Measurements from ENCODE around the gene ABHD3. TPM values are rescaled to one million over a fixed set of nuclear protein-coding genes. Genes with fewer than 3 reads are reported as not detected.
"Not testable (repeated sequence)": the region's sequence is repeated elsewhere in the genome, so short reads cannot be mapped to it uniquely, and the experiment has no call there.

The ABHD3 gene
- polyA plus RNA-seq, 4 donors = 27.4 to 104 (median 40.8) TPM

DNA sequence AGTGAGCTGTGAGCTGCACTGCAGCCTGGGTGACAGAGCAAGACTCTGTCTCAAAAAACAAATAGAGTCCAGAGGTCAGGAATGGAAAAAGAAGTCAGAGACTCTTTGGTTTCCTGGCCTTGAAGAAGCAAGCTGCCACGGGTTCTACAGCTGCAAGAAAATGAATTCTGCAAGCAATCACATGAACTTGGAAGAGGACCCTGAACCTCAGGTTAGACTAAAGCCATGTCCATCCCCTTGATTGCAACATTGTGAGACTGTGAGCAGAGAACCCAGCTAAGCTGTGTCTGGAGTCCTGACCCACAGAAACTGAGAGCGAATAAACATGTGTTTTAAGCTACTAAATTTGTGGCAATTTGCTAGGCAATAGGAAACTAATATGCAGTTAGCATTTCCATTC is 23.1 kb upstream of the ABHD3 start:
- WGBS, 3 donors = 58 to 71% (median 61%) methylated on average over 2 of the region's 2 CpGs
- H3K4me1 ChIP-seq (ENCODE audit: control insufficient read depth in 3 of 3, insufficient read depth in 2 of 3, low read depth in 1 of 3, low read length in 2 of 3) = peaks cover 0 to 10% (median 0%) of the 10 kb centered on the region in 3 donors
- DNase-seq (peak in 1 of 2 donors; percentile 70), FAIRE-seq (no peak)
- H3K27ac ChIP-seq (ENCODE audit: low read depth in 1 of 3, low read length in 2 of 3) = peak overlapping the region in 1 of 3 donors; percentile 42
- no peaks in the 10 kb centered on the region for H3K27me3 ChIP-seq (ENCODE audit: control insufficient read depth in 3 of 3, insufficient read depth in 3 of 3, low read length in 3 of 3)
- no peaks in the 10 kb centered on the region for H3K36me3 ChIP-seq (ENCODE audit: control insufficient read depth in 3 of 3, insufficient read depth in 2 of 3, low read depth in 1 of 3, low read length in 3 of 3)
- no peaks in the 10 kb centered on the region for H3K9me3 ChIP-seq (ENCODE audit: control insufficient read depth in 2 of 2, insufficient read depth in 1 of 2, low read depth in 1 of 2, low read length in 1 of 2)
- H3K4me3 ChIP-seq (ENCODE audit: low read depth in 1 of 3, low read length in 3 of 3) = no peak overlapping the region

- DNase-seq (no peak), FAIRE-seq (no peak)
- no peaks in the 10 kb centered on the region for H3K36me3 ChIP-seq (ENCODE audit: control insufficient read depth in 3 of 3, insufficient read depth in 2 of 3, low read depth in 1 of 3, low read length in 3 of 3)
- H3K27ac ChIP-seq (ENCODE audit: low read depth in 1 of 3, low read length in 2 of 3) = no peak overlapping the region
- H3K4me3 ChIP-seq (ENCODE audit: low read depth in 1 of 3, low read length in 3 of 3) = no peak overlapping the region
- WGBS, 3 donors = 82 to 83% (median 82%) methylated on average over 4 of the region's 4 CpGs
- no peaks in the 10 kb centered on the region for H3K27me3 ChIP-seq (ENCODE audit: control insufficient read depth in 3 of 3, insufficient read depth in 3 of 3, low read length in 3 of 3)
- peaks cover 0 to 10% (median 0%) of the 10 kb centered on the region in 3 donors for H3K4me1 ChIP-seq (ENCODE audit: control insufficient read depth in 3 of 3, insufficient read depth in 2 of 3, low read depth in 1 of 3, low read length in 2 of 3)
- no peaks in the 10 kb centered on the region for H3K9me3 ChIP-seq (ENCODE audit: control insufficient read depth in 2 of 2, insufficient read depth in 1 of 2, low read depth in 1 of 2, low read length in 1 of 2)
These were observed 20.6 kb upstream of the ABHD3 start for GRCh38 chr18:21725201-21725600.

- H3K27ac ChIP-seq (ENCODE audit: low read depth in 1 of 3, low read length in 2 of 3) = no peak overlapping the region
- 81 to 93% (median 84%) methylated on average over 2 of the region's 2 CpGs for WGBS, 3 donors
- no peaks in the 10 kb centered on the region for H3K9me3 ChIP-seq (ENCODE audit: control insufficient read depth in 2 of 2, insufficient read depth in 1 of 2, low read depth in 1 of 2, low read length in 1 of 2)
- no peak for FAIRE-seq
- H3K36me3 ChIP-seq (ENCODE audit: control insufficient read depth in 3 of 3, insufficient read depth in 2 of 3, low read depth in 1 of 3, low read length in 3 of 3) = no peaks in the 10 kb centered on the region
- H3K4me1 ChIP-seq (ENCODE audit: control insufficient read depth in 3 of 3, insufficient read depth in 2 of 3, low read depth in 1 of 3, low read length in 2 of 3) = peaks cover 0 to 6% (median 0%) of the 10 kb centered on the region in 3 donors
- no peak for DNase-seq
- no peak overlapping the region for H3K4me3 ChIP-seq (ENCODE audit: low read depth in 1 of 3, low read length in 3 of 3)
- no peaks in the 10 kb centered on the region for H3K27me3 ChIP-seq (ENCODE audit: control insufficient read depth in 3 of 3, insufficient read depth in 3 of 3, low read length in 3 of 3)
These were observed 18.1 kb upstream of the ABHD3 start for GRCh38 chr18:21722687-21723086.

GRCh38 chr18:21714474-21714873 is 9.9 kb upstream of the ABHD3 start:
- no peak for FAIRE-seq

DNA sequence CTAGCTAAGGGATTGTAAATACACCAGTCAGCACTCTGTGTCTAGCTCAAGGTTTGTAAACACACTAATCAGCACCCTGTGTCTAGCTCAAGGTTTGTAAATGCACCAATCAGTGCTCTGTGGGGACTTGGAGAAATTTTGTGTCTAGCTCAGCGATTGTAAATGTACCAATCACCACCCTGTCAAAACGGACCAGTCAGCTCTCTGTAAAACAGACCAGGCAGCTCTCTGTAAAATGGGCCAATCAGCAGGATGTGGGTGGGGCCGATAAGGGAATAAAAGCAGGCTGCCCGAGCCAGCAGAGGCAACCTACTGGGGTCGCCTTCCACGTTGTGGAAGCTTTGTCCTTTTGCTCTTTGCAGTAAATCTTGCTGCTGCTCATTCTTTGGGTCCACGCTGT is 2.6 kb upstream of the ABHD3 start:
- not testable (repeated sequence) for H3K27ac ChIP-seq (ENCODE audit: low read depth in 1 of 3, low read length in 2 of 3); H3K9me3 ChIP-seq (ENCODE audit: control insufficient read depth in 2 of 2, insufficient read depth in 1 of 2, low read depth in 1 of 2, low read length in 1 of 2); H3K36me3 ChIP-seq (ENCODE audit: control insufficient read depth in 3 of 3, insufficient read depth in 2 of 3, low read depth in 1 of 3, low read length in 3 of 3); DNase-seq; H3K4me1 ChIP-seq (ENCODE audit: control insufficient read depth in 3 of 3, insufficient read depth in 2 of 3, low read depth in 1 of 3, low read length in 2 of 3); FAIRE-seq; H3K4me3 ChIP-seq (ENCODE audit: low read depth in 1 of 3, low read length in 3 of 3); H3K27me3 ChIP-seq (ENCODE audit: control insufficient read depth in 3 of 3, insufficient read depth in 3 of 3, low read length in 3 of 3)
- 67 to 85% (median 77%) methylated on average over 7 of the region's 7 CpGs for WGBS, 3 donors

More at GRCh38 chr18:21714474-21714873, 9.9 kb upstream of the ABHD3 start:
- Histone ChIP-seq H3K27ac (ENCODE audit: low read depth in 1 of 3, low read length in 2 of 3) (no peak overlapping the region), H3K36me3 (ENCODE audit: control insufficient read depth in 3 of 3, insufficient read depth in 2 of 3, low read depth in 1 of 3, low read length in 3 of 3) (no peaks in the 10 kb centered on the region), H3K9me3 (ENCODE audit: control insufficient read depth in 2 of 2, insufficient read depth in 1 of 2, low read depth in 1 of 2, low read length in 1 of 2) (no peaks in the 10 kb centered on the region), H3K27me3 (ENCODE audit: control insufficient read depth in 3 of 3, insufficient read depth in 3 of 3, low read length in 3 of 3) (no peaks in the 10 kb centered on the region), H3K4me1 (ENCODE audit: control insufficient read depth in 3 of 3, insufficient read depth in 2 of 3, low read depth in 1 of 3, low read length in 2 of 3) (peaks cover 0 to 4% (median 0%) of the 10 kb centered on the region in 3 donors), H3K4me3 (ENCODE audit: low read depth in 1 of 3, low read length in 3 of 3) (no peak overlapping the region)
- 90 to 100% (median 95%) methylated on average over 1 of the region's 1 CpG for WGBS, 3 donors
- DNase-seq = no peak

- FAIRE-seq (no peak), DNase-seq (no peak)
- 98 to 99% (median 99%) methylated on average over 20 to 28 of the region's 28 CpGs for WGBS, 3 donors
These were observed 1.9 kb upstream of the ABHD3 start for GRCh38 chr18:21706386-21706865.

DNA sequence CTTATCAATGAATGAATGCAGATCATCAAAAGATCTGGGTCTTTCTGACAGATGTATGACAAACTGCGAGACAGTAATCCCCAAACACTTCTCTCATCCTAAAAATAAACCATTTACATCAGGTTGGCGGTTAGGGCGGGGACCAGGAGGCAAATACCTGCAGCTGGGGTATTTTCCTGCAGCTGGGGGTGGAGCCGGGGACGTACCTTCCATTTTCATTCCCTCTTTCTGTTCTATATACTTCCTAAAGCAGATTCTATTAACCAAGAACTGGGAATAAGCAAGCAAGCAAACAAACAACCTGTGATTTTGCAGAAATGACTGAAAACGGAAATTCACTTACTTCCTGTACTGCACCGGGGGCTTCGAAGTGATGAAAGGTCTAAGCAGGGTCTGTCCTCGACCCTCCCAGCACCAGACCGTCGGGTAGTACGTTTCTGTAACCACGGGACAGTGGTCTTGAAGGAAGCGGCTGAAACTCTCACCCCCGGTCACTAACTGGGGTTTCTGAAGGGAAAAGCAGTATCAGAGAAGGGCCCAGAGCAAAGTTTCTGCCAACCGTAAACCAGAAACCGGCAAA is 1.2 kb downstream of the ABHD3 start:
- peaks cover 4 to 14% (median 4%) of the 10 kb centered on the region in 3 donors for H3K36me3 ChIP-seq (ENCODE audit: control insufficient read depth in 3 of 3, insufficient read depth in 2 of 3, low read depth in 1 of 3, low read length in 3 of 3)
- 0 to 3% (median 1%) methylated on average over 17 of the region's 17 CpGs for WGBS, 3 donors
- no peak for FAIRE-seq

More at GRCh38 chr18:21706386-21706865, 1.9 kb upstream of the ABHD3 start:
- Histone ChIP-seq H3K27me3 (ENCODE audit: control insufficient read depth in 3 of 3, insufficient read depth in 3 of 3, low read length in 3 of 3) (no peaks in the 10 kb centered on the region), H3K36me3 (ENCODE audit: control insufficient read depth in 3 of 3, insufficient read depth in 2 of 3, low read depth in 1 of 3, low read length in 3 of 3) (no peaks in the 10 kb centered on the region), H3K4me1 (ENCODE audit: control insufficient read depth in 3 of 3, insufficient read depth in 2 of 3, low read depth in 1 of 3, low read length in 2 of 3) (peaks cover 2 to 3% (median 3%) of the 10 kb centered on the region in 3 donors), H3K4me3 (ENCODE audit: low read depth in 1 of 3, low read length in 3 of 3) (no peak overlapping the region), H3K9me3 (ENCODE audit: control insufficient read depth in 2 of 2, insufficient read depth in 1 of 2, low read depth in 1 of 2, low read length in 1 of 2) (no peaks in the 10 kb centered on the region), H3K27ac (ENCODE audit: low read depth in 1 of 3, low read length in 2 of 3) (no peak overlapping the region)

GRCh38 chr18:21702602-21703001 is 2.0 kb downstream of the ABHD3 start:
- FAIRE-seq (no peak), DNase-seq (peak in 1 of 2 donors; percentile 51)
- peak overlapping the region in 1 of 3 donors; percentile 91 for H3K27ac ChIP-seq (ENCODE audit: low read depth in 1 of 3, low read length in 2 of 3)
- WGBS, 3 donors = 48 to 71% (median 58%) methylated on average over 5 of the region's 5 CpGs
- peaks cover 4 to 15% (median 4%) of the 10 kb centered on the region in 3 donors for H3K36me3 ChIP-seq (ENCODE audit: control insufficient read depth in 3 of 3, insufficient read depth in 2 of 3, low read depth in 1 of 3, low read length in 3 of 3)
- no peak overlapping the region for H3K4me3 ChIP-seq (ENCODE audit: low read depth in 1 of 3, low read length in 3 of 3)
- peaks cover 3 to 7% (median 3%) of the 10 kb centered on the region in 3 donors for H3K4me1 ChIP-seq (ENCODE audit: control insufficient read depth in 3 of 3, insufficient read depth in 2 of 3, low read depth in 1 of 3, low read length in 2 of 3)
- no peaks in the 10 kb centered on the region for H3K27me3 ChIP-seq (ENCODE audit: control insufficient read depth in 3 of 3, insufficient read depth in 3 of 3, low read length in 3 of 3)
- H3K9me3 ChIP-seq (ENCODE audit: control insufficient read depth in 2 of 2, insufficient read depth in 1 of 2, low read depth in 1 of 2, low read length in 1 of 2) = no peaks in the 10 kb centered on the region

More for the DNA sequence above, 1.2 kb downstream of the ABHD3 start:
- Histone ChIP-seq H3K9me3 (ENCODE audit: control insufficient read depth in 2 of 2, insufficient read depth in 1 of 2, low read depth in 1 of 2, low read length in 1 of 2) (no peaks in the 10 kb centered on the region), H3K27me3 (ENCODE audit: control insufficient read depth in 3 of 3, insufficient read depth in 3 of 3, low read length in 3 of 3) (no peaks in the 10 kb centered on the region), H3K27ac (ENCODE audit: low read depth in 1 of 3, low read length in 2 of 3) (peak overlapping the region; percentile 88 to 95 (median 91)), H3K4me1 (ENCODE audit: control insufficient read depth in 3 of 3, insufficient read depth in 2 of 3, low read depth in 1 of 3, low read length in 2 of 3) (peaks cover 3 to 7% (median 3%) of the 10 kb centered on the region in 3 donors), H3K4me3 (ENCODE audit: low read depth in 1 of 3, low read length in 3 of 3) (peak overlapping the region; percentile 65 to 83 (median 79))
- DNase-seq = peak; percentile 32 to 68

Data from small intestine (tissue), 7 donors.